ENCODE results near the gene CDR2. TPM values are rescaled to one million over a fixed set of nuclear protein-coding genes. Genes with fewer than 3 reads are reported as not detected.

Gene CDR2
- polyA plus RNA-seq, 1 donor (not counting 4 experiments of a cell fraction or from before 2014, with no cell fraction given), result 37.1 TPM

DNA sequence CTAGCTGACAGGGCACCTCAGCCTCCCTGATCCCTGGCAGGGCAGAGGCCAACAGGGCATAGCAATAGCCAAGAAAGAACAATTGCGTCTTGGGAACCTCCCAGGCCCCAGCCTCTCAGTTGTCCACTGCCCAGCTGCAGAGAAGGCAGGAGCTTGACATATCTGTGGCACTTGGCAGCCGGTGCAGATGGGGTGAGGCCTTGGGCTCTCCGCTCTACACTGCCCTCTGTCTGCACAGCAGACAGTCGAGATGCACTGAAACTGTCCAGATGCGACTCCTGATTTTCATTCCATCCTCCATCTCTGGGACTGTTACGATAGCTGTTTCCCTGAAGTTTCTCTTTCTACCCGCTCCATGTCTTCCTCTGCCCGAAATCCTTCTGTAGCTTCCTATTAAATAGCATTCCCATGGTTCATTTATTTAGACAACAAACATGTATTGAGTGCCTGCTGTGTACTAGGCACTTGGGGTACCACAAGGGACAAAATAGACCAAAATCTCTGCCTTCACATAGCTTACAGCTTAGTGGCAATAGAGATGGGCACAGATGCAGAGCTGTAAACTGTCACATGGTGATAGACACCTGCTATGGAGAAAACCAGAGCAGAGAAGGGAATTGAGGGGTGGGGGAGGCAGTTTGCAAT, 73.9 kb downstream of the CDR2 start:
- no peak for FAIRE-seq
- peaks cover 13% of the 10 kb centered on the region for H4K20me1 ChIP-seq (ENCODE audit: control insufficient read depth, extremely low read depth, insufficient read depth, low read length)
- dilution Hi-C loops (cut with MboI; ENCODE audit: extremely low pct_ligation_motif_present, low sequenced_read_pairs), result no loop called here

DNA sequence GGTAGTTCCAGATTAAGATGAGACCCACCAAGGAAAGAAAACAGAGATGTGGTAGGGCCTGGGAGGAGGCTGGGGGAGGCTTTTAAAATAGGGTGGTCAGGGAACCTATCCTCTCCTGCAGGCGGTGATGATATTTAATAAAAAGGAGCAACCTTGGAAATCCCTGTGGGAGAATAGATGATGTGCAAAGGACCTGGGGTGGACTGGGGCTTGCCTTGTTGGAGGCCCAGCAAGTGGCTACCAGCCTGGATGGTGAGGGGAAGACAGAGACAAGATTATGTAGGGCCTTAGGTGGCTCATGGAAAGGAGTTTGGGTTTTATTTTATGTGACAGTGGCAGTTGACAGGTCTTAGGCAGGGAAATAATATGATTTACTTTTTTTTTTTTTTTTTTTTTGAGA, 75.4 kb downstream of the CDR2 start:
- TF ChIP-seq, protein P1, sequence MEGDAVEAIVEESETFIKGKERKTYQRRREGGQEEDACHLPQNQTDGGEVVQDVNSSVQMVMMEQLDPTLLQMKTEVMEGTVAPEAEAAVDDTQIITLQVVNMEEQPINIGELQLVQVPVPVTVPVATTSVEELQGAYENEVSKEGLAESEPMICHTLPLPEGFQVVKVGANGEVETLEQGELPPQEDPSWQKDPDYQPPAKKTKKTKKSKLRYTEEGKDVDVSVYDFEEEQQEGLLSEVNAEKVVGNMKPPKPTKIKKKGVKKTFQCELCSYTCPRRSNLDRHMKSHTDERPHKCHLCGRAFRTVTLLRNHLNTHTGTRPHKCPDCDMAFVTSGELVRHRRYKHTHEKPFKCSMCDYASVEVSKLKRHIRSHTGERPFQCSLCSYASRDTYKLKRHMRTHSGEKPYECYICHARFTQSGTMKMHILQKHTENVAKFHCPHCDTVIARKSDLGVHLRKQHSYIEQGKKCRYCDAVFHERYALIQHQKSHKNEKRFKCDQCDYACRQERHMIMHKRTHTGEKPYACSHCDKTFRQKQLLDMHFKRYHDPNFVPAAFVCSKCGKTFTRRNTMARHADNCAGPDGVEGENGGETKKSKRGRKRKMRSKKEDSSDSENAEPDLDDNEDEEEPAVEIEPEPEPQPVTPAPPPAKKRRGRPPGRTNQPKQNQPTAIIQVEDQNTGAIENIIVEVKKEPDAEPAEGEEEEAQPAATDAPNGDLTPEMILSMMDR (optimal IDR thresholded peaks at IDR 0.05 in 1 of 3, IDR thresholded peaks at IDR 0.05 in 1 of 3, conservative IDR thresholded peaks at IDR 0.05 in 1 of 3; ENCODE audit: extremely low read depth in 1 of 3, insufficient read depth in 2 of 3, low read length in 3 of 3), result no peak
- no peak for TF ChIP-seq EZH2 (IDR thresholded peaks at IDR 0.05; ENCODE audit: low read length)

More for the DNA sequence above, 73.9 kb downstream of the CDR2 start:
- peaks cover 65% of the 10 kb centered on the region for H3K79me2 ChIP-seq (ENCODE audit: control insufficient read depth, insufficient read depth, low read length)
- DNase-seq (ENCODE audit: low read depth, low spot score), result no peak
- no peak overlapping the region for H3K9ac ChIP-seq (ENCODE audit: control insufficient read depth, extremely low read depth, insufficient read depth, low read length)
- no peak overlapping the region for H2AFZ ChIP-seq (ENCODE audit: control insufficient read depth, low read length)
- H3K4me2 ChIP-seq (ENCODE audit: control insufficient read depth, extremely low read depth, insufficient read depth, low read depth, low read length), result peak overlapping the region; percentile 40
- peaks cover 4% of the 10 kb centered on the region for H3K9me1 ChIP-seq (ENCODE audit: control insufficient read depth, extremely low read depth, insufficient read depth, low read length)
- peaks cover 7 to 35% of the 10 kb centered on the region in 2 experiments for H3K36me3 ChIP-seq (ENCODE audit: control insufficient read depth in 2 of 2, extremely low read depth in 1 of 2, insufficient read depth in 2 of 2, low read length in 2 of 2)
- peaks cover 17% of the 10 kb centered on the region for H3K4me1 ChIP-seq (ENCODE audit: control insufficient read depth, extremely low read depth, insufficient read depth, low read length)
- H3K9me3 ChIP-seq (ENCODE audit: control insufficient read depth, low read depth, low read length), result no peaks in the 10 kb centered on the region
- H3K4me3 ChIP-seq (ENCODE audit: control insufficient read depth in 2 of 3, extremely low read depth in 1 of 3, insufficient read depth in 2 of 3, low read depth in 1 of 3, low read length in 3 of 3), result no peak overlapping the region
- no peak overlapping the region for H3K27ac ChIP-seq (ENCODE audit: control insufficient read depth, insufficient read depth, low read length)
- TF ChIP-seq, protein P1 (optimal IDR thresholded peaks at IDR 0.05 in 1 of 3, IDR thresholded peaks at IDR 0.05 in 1 of 3, conservative IDR thresholded peaks at IDR 0.05 in 1 of 3; ENCODE audit: extremely low read depth in 1 of 3, insufficient read depth in 2 of 3, low read length in 3 of 3), result peak; percentile 87 to 89 (median 88)
- no peak for TF ChIP-seq EZH2 (IDR thresholded peaks at IDR 0.05; ENCODE audit: low read length)
- no peaks in the 10 kb centered on the region for H3K27me3 ChIP-seq (ENCODE audit: control insufficient read depth, extremely low read depth, insufficient read depth, low read length)

More for the DNA sequence above, 75.4 kb downstream of the CDR2 start:
- Histone ChIP-seq H3K36me3 (ENCODE audit: control insufficient read depth in 2 of 2, extremely low read depth in 1 of 2, insufficient read depth in 2 of 2, low read length in 2 of 2) (peaks cover 4 to 25% of the 10 kb centered on the region in 2 experiments), H3K4me2 (ENCODE audit: control insufficient read depth, extremely low read depth, insufficient read depth, low read depth, low read length) (peak overlapping the region; percentile 84), H3K27me3 (ENCODE audit: control insufficient read depth, extremely low read depth, insufficient read depth, low read length) (no peaks in the 10 kb centered on the region), H3K9me3 (ENCODE audit: control insufficient read depth, low read depth, low read length) (no peaks in the 10 kb centered on the region), H3K4me3 (ENCODE audit: control insufficient read depth in 2 of 3, extremely low read depth in 1 of 3, insufficient read depth in 2 of 3, low read depth in 1 of 3, low read length in 3 of 3) (peak overlapping the region in 1 of 3 experiments; percentile 97), H2AFZ (ENCODE audit: control insufficient read depth, low read length) (no peak overlapping the region), H3K9me1 (ENCODE audit: control insufficient read depth, extremely low read depth, insufficient read depth, low read length) (peaks cover 4% of the 10 kb centered on the region), H4K20me1 (ENCODE audit: control insufficient read depth, extremely low read depth, insufficient read depth, low read length) (peaks cover 13% of the 10 kb centered on the region), H3K9ac (ENCODE audit: control insufficient read depth, extremely low read depth, insufficient read depth, low read length) (no peak overlapping the region), H3K79me2 (ENCODE audit: control insufficient read depth, insufficient read depth, low read length) (peaks cover 54% of the 10 kb centered on the region), H3K27ac (ENCODE audit: control insufficient read depth, insufficient read depth, low read length) (no peak overlapping the region), H3K4me1 (ENCODE audit: control insufficient read depth, extremely low read depth, insufficient read depth, low read length) (peaks cover 17% of the 10 kb centered on the region)
- dilution Hi-C loops (cut with MboI; ENCODE audit: extremely low pct_ligation_motif_present, low sequenced_read_pairs), result no loop called here
- FAIRE-seq (no peak), DNase-seq (ENCODE audit: low read depth, low spot score) (no peak)

Measured in keratinocyte (primary cell).